HG03060 (cell line): ENCODE measurements around the gene BPIFA1.

Experiments
- ATAC-seq: cut with Tn5 transposase; IDR thresholded peaks from one replicate; pipeline ENCODE4 v1.9.1; 2021; ENCODE audit warnings: low read depth, moderate number of reproducible peaks; ENCODE audit not compliant: unreplicated experiment

Gene BPIFA1

DNA sequence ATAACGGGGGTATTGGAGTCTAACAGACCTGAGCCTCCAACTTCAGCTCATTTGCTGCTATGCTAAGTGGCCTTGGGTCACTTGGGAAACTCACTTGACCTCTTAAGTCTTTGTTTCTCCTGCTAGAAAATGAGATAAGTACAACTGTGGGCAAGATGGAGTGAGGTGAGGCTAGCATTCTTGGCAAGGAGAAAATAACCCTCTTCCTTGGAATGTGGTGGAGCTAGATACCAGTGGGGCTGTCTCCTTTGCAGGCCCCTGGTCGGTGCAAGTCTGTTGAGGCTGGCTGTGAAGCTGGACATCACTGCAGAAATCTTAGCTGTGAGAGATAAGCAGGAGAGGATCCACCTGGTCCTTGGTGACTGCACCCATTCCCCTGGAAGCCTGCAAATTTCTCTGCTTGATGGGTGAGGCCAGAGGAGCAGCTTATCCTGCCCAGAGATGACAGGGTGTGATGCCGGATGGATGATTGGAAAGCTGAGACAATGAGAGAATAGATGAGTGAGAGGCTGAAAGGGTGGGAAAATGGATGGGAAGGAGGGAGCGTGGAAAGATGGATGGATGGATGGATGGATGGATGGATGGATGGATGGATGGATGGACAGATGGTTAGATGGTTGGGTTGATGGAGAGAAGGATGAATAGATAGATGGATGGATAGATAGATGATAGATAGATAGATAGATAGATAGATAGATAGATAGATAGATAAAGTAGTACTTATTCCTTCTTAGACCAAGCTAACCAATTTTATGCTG is 4.4 kb downstream of the BPIFA1 start:
- ATAC-seq = no peak

DNA sequence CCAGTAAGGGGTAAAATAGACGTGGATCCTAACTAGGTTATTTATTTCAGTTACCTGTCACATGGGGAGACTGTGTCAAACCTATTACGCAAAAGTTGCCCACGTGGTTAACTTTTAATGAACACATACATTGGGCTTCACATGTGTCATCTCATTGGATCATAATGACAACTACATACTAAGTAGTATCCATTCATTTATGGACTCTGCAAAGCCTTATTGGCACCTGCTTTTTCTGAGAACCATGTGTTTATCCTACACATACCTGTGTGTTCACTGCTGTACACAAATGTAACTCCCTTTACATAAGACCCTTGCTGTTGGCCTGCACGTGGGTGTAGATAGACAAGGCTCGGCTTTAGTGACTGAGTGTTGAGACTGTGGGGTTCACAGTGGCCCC is 5.1 kb downstream of the BPIFA1 start:
- no peak for ATAC-seq

DNA sequence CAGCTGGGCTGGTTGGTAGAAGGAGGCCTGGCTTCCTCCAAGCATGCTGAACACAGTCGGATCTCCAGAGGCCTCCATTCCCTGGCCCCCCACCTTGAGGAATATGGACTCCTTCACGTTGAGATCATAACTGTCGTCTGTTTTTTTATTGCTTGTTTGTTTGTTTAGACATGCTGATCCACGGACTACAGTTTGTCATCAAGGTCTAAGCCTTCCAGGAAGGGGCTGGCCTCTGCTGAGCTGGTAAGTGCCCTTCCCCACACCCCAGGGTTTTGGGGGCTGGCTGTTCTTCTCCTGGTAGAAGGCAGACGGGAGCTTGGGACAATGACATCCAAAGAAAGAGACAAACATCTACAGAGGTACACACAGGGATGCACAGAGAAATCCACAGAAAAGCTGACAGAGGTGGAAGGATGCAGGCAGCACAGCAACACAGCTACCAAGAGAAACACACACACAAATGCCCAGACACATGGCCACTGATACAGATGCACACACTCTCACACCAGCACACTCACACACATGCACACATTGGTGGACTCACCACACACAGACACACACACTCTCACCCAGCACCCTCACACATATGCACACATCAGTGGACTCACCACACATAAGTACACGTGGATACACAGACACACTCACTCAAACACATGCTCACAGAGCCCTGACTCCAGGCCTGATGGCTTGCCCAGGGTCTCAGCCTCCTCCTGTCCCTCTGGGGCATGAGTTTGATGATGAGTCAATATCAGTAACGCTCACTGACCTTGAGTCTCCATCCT is 6.7 kb downstream of the BPIFA1 start:
- ATAC-seq = no peak

DNA sequence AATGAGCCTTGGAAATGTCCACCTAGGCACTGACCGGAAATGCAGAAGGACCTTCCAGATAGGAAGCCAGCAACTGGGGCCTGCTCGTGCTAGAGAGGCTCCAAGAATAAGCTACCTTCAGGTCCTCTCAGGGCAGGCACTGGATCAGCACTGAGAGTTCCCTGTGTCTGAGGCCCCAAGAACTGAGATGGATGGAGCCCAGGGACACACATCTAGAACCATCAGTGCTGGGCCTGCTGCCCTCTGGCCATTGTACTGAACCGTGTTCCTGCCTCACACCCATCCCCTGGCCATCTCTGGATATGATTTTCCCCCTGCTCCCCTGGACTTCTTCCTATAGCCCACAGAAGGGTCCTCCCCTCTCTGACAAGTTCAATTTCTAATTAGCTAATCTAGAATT is 10.3 kb downstream of the BPIFA1 start:
- no peak for ATAC-seq

DNA sequence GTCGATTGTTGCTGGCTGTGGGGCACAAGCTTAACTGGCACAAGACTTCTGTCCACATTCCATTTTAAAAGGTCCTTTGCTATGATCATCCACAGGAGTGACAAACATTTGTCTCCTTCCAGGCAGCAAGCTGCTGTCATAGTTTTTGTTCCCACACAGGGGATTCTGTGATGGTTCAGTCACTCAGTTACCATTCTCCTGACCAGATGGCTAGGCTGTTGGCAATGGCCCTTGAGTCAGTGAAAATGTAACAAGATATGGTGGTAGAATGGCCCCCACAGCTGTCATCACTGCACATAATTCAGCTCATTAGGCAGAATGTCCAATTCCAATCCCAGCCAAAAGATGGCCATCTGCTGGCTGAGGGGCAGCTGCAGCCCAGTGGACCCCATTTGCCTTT is 13.7 kb downstream of the BPIFA1 start:
- no peak for ATAC-seq

DNA sequence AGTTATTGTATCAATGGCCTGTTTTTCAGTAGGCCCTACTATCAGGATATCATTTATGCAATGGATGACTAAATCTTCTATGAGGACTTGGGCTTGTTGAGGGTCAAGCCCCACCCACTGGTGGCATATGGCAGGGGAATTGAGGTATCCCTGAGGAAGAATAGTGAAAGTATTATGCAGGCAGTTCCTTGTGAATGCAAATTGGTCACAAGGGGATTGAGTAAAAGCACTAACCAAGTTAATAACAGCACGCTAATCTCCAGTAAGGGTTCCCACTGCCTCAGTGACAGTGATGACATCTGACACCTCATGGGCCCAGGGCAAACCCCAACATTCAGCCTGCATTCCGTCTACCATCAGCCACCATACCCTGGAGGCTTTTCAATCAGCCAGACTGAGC is 14.9 kb downstream of the BPIFA1 start:
- ATAC-seq = no peak

DNA sequence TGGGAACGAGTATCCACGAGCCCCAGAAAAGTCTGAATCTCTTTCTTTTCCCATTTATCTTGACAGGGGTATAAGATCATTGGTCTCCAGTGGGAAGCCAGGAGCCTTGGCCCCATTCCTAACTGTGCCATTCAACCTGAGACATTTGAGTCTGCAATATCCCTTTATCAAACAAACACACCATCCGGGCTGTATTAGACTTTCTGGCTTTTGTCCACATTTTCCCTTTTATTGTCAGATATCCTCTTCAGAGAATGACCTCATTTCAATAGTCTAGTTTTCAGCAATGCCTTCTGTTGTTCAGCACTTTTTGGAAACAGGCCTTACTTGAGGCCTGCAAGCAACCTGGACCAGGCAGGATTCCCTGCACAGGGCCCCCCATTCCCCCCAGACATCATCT is 15.7 kb downstream of the BPIFA1 start:
- ATAC-seq = no peak

DNA sequence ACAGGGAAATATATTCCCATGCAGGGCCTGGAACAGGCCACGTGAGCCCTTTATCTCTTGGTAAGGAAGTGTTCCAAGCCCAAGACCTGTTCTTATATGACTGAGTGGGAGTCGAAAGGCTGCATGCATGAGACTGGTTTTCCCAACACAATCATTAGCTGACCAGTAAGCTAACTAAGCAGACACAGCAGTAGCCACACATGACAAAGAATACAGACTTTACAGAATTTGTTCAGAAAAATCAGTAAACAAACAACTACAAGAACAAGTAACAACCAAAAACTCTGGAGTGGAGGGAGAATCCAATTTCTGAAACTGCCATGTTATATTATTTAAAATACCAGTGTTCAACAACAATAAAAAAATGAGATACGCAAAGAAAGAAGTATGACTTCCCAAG is 16.7 kb downstream of the BPIFA1 start:
- no peak for ATAC-seq

DNA sequence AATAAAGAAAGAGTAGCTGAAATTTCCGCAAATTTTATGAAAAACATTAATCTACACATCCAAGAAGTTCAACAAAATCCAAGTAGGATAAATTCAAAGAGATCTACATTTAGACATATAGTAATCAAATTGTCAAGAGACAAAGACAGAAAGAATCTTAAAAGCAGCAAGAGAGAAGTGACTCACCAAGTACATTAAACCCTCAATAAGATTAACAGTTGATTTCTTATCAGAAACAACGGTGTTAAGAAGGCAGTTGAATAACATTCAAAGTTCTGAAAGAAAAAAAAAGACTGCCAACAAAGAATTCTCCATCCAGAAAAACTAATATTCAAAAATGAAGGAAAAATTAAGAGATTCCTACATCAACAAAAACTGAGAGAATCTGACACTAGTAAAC is 19.2 kb downstream of the BPIFA1 start:
- no peak for ATAC-seq

DNA sequence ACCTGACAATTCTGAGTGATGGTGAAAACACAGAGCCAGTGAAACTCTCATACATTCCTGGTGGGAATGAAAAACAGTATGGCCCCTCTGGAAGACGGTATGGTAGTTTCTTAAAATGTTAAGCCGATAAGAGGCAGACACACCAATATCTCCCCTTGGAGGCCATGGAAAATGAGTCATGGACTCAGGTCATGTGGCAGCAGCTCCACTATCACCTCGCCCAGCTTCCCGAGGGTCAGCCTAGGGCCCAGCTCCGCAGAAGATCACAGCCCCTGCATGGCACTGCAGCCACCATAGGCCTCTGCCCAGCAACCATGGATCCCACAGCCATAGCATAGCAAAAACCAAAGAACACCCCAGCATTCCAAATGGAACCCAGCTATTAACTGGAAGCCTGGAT is 21.4 kb downstream of the BPIFA1 start:
- no peak for ATAC-seq

DNA sequence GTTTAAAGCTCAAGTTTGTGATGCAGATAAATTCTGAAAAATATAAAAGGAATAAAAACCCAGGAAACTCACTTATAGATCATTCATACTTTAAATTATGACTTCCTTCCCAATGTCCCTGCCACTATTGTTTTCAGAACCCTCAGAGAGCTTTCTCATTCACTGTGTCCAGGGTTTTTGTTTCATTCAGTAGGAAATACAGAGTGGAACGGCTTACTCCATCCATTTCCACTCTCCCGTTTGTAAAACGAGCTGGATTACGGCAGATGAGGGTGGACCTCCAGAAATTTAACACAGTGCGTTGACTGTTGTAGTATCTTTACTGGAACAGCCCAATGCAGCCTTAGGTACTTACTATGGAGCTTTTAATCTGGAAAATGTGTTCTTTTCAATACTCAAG is 23.6 kb downstream of the BPIFA1 start:
- ATAC-seq = no peak

DNA sequence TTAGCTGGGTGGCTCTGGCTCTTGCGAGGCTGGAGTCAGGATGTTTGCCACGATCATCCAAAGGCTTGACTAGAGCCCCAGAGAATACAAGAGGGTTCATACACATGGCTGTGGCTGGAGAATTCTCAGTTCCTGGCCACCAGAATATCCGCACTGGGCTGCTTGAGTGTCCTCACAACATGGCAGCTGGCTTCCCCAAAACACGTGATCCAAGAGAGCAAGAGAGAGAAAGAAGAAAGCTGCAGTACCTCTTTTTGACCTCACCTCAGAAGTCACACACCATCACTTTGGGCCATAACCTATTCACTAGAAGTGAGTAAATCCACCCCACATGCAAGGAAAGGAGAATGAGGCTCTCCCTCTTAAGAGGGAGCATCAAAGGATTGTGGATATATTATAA is 25.7 kb downstream of the BPIFA1 start:
- no peak for ATAC-seq

DNA sequence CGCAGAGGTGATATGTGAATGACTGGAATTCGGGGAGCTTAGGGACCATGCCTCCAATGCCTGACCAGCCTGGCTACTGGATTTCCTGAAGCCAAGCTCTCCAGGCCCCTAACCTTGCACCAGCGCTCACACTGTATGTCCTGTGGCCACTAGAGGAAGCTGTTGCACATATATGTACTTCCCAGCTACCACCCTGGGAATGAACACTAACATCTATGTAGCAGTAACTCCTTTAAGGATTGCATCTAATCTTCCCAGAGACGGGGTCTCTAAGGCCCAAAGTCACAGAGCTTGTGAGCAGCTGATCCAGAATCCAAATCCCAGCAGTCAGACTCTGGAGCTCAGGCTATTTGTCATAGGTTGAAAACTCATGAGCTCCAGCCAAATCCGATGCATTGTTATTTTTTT is 26.9 kb downstream of the BPIFA1 start:
- ATAC-seq = no peak

DNA sequence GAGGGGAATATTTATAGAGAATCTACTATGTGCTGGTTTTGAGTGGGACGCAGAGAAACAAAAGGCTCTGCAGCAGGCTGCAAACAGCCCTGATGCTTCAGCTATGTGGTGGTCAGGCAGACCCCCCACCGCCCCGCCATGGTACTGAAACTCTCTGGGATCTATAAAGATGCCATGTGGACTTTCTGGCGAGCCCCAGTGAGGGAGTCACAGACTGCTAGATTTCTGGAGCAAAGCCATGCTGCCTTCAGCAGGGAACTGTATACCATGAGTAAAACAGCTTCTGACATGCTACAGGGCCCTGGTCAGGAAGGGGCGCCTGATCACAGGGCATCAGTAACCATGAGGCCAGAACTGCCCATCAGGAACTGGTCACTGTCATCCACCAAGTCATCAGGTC is 28.0 kb downstream of the BPIFA1 start:
- ATAC-seq = no peak

DNA sequence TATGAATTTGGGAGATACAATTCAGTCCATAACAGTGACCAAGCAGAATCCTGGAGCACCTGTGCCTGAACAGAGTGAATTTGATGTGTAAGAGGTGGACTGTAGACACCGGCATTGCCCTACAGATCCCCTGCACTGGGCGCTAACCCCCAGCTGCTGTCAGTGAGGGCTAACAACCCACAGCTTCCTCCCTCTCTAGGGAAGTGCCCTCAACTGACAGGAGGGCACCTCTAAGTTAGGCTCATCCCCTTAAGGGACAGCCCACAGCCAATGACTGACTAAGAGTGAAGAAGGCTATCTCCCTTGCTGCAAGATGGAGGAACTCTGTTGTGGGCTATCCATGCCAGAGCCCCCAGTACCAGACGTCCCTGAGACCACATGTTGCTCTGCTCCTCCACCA is 31.9 kb downstream of the BPIFA1 start:
- ATAC-seq = no peak

DNA sequence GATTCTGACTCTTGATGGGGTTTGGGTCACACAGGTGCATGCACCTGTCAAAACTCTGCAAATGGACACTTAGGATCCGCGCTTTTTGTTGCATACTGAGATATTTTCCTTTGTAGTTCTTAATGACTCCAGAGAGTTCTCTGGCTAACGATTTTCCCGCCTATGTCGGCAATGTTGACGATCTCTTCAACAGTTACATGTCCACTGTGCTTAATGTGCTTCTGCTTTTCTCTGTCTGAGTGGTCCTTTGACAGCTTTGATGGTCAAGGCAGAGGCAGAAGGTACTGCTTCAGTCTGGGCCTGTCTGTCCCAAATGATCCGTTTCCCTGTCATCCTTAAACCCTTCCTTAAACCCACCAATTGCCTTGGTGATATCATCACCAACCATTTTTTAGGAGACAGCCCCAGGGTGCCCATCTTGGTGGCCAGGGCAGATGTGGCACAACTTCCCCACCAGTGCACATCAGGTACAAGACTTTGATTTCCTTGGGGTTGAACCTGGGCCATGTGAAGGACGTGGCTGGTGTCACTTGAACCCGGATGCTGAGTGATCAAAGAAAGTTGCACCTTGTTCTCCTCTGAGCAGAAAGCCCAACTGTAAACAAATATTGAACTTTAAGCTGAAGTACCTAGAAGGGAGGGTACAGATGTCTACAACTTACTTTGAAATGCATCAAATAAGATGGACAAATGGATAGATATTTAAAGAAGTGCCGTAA is 36.5 kb downstream of the BPIFA1 start:
- ATAC-seq = no peak

DNA sequence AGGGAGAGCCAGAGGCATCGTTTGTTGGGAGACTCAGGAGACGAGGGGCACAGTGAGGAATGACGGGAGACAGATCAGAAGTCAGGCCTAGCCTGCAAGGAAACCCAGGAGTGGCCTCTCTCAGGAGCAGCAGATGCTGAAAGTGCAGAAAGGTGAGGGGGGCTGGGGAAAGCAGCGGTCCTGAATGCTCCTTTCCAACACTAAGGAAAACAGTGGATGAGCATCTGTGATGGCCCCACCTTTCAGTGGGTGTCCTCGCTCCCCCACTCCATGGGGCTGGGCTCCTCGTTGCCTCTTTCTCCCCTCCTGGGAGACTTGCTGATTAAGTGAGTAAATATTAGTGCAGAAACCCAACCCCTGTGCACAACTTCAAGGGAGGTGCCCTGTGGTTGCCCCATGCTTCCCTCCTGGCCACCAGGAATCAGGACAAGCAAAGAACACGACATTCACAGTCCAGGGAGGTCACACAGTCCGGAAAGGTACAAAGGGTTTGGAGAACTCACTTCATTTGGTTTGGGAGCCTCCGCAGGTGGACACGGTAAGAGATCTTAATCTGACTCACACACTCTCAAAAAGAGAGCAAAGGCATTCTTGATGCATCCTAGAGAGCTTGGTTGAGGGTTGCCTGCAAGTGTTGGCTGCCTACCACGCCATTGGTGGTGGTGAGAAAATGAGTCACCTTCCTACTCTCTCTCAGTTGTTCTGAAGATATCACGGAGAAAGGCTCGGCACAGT is 37.5 kb downstream of the BPIFA1 start:
- ATAC-seq = no peak

DNA sequence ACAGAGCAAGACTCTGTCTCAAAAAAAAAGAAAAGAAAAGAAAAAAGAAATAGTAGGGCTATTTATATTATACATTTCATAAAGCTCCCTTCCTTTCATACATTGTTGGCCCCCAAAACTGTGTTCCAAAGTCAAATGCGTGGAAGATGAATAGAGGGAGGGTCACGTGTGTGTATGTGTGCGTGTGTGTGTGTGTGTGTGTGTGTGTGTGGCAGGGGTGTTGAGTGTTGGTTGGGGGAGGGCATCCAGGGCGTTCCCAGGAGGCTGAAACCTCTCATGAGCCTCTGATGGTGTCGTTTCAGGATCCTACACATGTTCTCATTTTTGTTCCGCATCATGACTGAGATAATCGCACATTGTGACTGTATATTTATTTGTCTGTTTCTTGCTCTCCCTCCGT is 39.4 kb downstream of the BPIFA1 start:
- ATAC-seq = no peak

DNA sequence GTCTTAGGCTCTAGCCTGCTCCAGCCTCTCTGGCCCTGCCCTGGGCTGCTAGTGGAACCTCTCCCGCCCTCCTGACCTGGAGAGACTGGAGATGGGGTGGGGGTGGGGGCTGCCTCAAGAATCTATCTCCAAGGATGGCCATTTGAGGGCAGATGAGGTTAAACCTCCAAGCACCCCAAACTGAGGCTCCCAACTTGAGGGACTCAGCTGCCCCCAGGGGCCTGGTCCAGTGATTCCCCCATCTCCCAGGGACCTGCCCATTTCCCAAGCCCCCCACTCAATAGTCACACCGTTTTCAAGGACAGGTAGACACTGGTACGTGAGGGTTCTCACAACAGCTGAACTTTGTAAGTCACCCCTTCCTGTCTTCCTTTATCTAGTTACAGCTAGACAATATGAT is 40.1 kb downstream of the BPIFA1 start:
- ATAC-seq = no peak

DNA sequence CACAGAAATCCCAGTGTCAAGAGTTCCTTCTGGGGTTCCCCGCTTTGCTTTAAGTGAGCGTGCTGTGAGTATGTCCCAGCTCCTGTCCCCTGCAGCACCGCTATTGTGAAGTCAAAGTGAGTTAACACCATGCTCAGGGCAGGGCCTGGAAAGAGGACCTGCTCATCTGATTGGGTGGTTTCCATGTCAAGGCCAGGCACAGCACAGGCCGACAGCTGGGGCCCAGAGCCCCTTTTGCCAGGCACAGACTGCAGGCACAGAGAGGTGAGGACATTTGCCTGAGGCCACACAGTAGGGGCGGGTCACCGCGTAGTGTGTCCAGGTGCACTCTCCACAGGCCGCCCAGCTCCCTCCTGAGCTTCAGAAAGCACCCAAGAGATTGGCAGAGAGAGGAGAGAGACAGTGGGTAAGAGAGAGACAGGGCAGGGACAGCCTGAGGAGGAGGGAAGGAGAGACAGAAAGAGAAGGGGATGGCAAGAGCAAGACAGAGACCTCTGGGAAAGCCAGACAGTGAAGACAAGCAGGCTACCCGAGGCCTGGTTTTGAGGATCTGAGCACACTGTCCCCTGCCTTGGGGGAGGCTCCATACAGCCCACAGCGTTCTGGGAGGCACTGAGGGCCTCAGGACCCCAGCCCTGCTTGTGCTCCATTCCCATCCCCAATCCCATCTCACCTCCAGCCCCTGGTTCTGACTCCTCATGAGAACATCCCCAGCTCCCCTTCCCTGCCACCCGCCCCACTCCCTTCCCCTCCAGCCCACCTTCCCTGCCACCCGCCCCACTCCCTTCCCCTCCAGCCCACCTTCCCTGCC is 40.7 kb downstream of the BPIFA1 start:
- no peak for ATAC-seq
